GM18873 (cell line): ENCODE data around the gene RPTOR.
"Not testable (repeated sequence)": the region's sequence is repeated elsewhere in the genome, so short reads cannot be mapped to it uniquely, and the experiment has no call there.

Source experiments
- ATAC-seq: cut with Tn5 transposase; IDR thresholded peaks from one replicate; pipeline ENCODE4 v1.9.1; 2021; ENCODE audit warnings: mild to moderate bottlenecking, moderate library complexity, moderate number of reproducible peaks; ENCODE audit not compliant: unreplicated experiment, low FRiP score

RPTOR gene

GRCh38 chr17:80545499-80545826 is 825 bp downstream of the RPTOR start:
- ATAC-seq: no peak

- ATAC-seq: no peak
These were observed 1.6 kb downstream of the RPTOR start for GRCh38 chr17:80546267-80546666.

GRCh38 chr17:80552523-80552922 is 7.9 kb downstream of the RPTOR start:
- no peak for ATAC-seq

DNA sequence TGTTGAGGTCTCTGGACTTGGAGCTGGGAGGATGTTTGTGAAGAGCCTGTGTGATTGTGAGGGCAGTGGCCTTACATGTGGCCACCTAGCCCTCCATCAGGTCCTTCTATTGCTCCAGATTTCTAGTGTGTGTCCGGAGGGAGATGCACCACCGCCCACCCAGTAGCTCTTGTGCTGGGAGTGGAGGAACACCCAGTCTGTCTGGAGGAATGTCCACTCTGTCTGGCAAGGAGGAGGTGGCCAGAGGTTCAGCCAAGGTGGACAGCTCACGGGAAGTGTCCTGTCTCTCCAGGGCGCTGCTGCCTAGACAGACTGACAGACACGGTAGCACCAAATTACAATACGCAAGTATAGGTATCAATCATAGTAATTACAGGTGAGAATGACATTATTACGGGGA is 10.6 kb downstream of the RPTOR start:
- ATAC-seq: no peak

DNA sequence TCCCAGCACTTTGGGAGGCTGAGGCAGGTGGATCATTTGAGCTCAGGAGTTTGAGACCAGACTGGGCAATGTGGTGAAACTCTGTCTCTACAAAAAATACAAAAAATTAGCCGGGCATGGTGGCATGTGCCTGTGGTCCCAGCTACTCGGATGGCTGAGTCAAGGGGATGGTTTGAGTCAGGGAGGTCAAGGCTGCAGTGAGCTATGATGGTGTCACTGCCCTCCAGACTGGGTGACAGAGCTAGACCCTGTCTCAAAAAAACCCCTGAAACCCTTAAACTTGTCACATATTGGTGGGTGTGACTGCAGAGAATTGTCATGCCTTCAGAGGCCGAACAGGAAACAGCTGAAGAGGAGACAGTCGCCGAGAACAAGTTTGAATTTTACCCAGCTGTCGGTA is 13.4 kb downstream of the RPTOR start:
- ATAC-seq: no peak

DNA sequence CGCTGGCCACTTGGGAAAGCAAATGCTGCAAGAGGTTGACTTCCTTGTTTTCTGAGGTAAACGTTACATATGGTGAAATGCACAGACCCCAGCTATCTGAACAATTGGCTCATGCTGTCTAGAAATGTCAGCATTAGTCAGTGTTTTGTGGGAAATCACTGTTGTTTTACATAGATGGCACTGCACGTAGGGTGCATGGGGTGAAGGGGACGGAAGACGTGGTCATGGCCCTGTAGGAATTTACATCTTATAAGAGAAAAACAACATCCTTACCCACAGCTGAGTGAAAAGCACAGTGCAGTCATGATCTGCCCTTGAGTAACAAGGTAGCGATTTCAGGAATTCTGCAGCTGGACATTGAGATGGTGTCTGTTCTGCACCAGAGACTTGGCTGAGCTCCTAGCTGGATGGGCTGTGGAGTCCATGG is 15.2 kb downstream of the RPTOR start:
- no peak for ATAC-seq

- ATAC-seq: no peak
These were observed 17.0 kb downstream of the RPTOR start for GRCh38 chr17:80561541-80562114.

- no peak for ATAC-seq
These were observed 19.9 kb downstream of the RPTOR start for GRCh38 chr17:80564545-80564944.

- no peak for ATAC-seq
These were observed 20.9 kb downstream of the RPTOR start for GRCh38 chr17:80565343-80566053.

DNA sequence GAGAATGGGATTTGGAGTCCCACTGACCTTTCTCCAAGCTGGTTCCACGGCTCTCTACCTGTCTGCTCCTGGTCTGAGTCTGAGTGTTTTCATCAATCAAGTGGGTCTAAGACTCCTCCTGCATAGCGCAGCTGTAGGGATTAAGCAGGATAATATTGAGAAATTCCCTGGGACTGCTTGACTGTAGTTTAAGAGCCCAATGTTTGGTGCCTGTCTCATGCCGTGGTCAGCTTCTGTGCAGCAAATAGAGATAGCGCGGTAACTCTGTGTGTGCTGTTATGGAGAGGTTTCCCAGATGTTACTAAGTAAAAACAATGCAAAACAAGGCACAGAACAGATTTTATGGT is 21.4 kb downstream of the RPTOR start:
- ATAC-seq: no peak

- ATAC-seq: no peak
These were observed 23.6 kb downstream of the RPTOR start for GRCh38 chr17:80568246-80568645.

GRCh38 chr17:80569924-80570323 is 25.3 kb downstream of the RPTOR start:
- ATAC-seq: no peak

GRCh38 chr17:80573701-80574100 is 29.1 kb downstream of the RPTOR start:
- no peak for ATAC-seq

DNA sequence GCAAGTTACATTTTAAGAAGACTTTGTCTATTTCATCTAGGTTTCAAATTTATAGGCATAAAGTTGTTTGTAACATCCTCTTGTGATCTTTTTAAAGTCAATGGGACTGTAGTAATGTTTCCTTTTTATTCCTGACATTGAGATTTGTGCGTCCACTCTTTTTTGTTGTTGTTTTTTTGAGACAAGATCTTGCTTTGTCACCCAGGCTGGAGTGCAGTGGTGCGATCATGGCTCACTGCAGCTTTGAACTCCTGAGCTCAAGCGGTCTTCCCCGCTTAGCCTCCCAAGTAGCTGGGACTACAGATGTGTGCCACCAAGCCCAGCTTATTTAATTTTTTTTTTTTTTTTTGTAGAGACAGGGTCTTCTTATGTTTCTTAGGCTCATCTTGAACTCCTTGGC is 29.9 kb downstream of the RPTOR start:
- no peak for ATAC-seq

DNA sequence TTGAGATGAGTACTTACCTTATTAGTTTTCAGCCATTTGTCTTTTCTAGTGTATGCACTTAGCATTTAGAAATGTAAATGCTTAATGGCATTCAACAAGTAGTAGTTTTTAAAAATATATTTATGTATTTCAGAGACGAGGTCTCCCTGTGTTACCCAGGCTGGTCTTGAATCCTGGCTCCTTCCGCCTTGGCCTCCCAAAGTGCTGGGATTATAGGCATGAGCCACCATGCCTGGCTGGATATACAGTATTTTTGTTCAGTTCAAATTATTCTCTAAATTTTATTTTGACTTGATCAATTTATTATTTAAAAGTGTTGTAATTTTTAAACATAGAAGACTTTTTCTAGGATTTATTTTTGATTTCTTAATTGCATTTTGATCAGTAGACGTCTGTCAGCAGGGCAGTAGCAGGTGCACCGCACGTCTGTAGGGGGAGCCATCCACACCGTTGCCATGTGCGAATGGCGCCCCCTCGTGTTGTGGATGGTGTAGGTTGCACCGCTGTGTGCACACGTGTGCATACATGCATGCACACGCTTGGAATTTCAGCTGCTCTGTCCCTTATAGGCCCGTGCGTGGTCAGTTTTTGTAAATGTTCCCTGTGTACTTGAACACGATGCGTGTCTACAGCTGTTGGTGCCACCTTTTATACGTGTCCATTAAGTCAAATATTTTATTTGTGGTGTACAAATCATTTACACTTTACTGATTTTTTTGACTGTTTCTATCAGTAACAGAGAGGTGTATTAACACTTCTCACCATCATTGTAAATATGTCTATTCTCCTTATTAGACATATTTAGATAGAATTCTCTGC is 30.6 kb downstream of the RPTOR start:
- no peak for ATAC-seq

- no peak for ATAC-seq
These were observed 33.4 kb downstream of the RPTOR start for GRCh38 chr17:80577876-80578570.

DNA sequence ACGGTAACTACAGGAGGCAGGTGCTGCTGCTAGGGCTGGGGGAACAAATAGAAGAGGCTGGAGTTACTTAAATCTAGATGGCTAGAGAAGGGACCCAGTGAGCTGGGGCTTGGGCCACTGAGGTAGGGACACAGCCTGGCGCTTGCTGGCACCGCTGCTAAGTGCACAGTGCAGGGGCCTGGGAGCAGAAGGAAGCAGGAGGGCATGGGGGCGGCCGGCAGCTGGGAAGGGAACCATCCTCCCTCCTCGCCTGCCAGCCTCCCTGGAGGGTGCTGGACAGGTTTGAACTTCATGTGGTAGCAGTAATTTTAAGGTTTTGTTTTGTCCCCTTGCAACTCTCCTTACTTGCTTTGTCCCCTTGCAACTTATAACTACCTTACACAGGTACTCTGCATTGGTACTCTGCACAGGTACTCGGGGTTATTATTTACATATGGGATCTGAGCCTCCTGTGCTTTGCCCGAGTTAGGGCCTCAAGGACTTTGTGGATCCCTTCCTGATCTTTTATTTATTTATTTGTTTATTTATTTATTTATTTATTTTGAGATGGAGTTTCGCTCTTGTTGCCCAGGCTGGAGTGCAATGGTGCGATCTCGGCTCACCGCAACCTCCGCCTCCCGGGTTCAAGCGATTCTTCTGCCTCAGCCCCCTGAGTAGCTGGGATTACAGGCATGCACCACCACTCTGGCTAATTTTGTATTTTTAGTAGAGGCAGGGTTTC is 34.2 kb downstream of the RPTOR start:
- ATAC-seq: not testable (repeated sequence)

DNA sequence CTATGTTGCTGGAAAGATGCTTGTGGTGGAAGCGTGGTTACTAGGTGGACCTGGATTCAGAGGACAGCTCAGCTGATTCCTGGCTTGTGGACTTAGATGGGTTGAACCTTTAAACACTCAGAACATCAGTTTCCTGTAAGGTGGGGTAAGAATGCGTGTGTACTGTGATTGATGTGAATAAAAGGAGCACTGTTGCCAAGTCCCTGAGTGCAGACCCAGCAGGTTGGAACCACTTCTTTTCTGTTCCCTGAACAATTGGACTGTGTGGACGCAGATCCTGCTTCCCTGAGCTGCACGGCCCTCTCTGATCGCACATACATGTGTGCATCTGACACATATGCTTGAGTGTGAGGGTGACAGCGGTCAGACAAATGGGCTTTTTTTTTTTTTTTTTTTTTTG is 37.5 kb downstream of the RPTOR start:
- no peak for ATAC-seq

DNA sequence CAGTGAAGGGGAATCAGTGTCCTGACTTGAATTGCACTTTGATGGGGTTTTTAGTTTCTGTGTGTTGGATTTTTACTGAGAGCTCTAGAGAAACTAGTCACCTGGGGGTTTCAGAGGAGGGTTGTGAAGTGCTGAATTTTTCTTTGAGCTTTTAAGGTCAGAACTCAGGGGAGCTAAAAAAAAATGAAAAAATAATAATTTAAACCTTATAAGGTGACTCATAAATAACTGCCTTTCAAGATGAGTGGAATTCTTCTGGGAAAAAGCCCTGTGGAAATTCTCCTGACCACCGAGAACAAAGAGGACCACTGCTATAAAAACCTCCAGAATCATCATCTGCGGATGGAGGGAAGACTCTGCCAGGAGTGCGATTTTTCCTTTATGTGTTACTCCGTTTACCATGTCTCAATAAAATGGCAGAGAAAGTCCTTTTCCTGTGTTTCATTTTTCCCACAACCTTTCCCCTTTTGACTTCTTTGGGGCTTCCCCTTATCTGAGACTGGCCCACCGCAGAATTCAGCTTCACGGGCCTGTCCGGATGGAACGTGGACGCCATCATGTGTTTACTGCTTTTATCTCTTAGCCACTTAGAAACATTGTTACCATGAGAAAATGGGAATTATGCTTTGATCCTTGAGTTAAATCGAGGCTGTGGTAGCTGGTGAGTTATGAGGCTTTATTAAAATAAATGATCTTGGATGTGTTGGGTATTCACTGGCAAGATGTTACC is 39.7 kb downstream of the RPTOR start:
- no peak for ATAC-seq
